Spleen (tissue), 13 donors: Measurements from ENCODE around the gene LAYN. TPM values are rescaled to one million over a fixed set of nuclear protein-coding genes. Genes with fewer than 3 reads are reported as not detected.

Experiments
- DNase-seq: peaks from one replicate; pipeline ENCODE4 v3.0.0-alpha.2; 2020
- H3K27ac ChIP-seq, 8 donors: fragments of 200-600 bp; sonication (generic) in 7 of 8; 1 replicate in 4 of 8; 2 replicates in 4 of 8; pipeline versions ENCODE4 v1.5.0 to v1.8.0; 2016 to 2021; ENCODE audit warnings: inconsistent platforms in 4 of 8, mild to moderate bottlenecking in 4 of 8, moderate library complexity in 1 of 8
- H3K27me3 ChIP-seq, 7 donors: fragments of 200-600 bp; sonication (generic) in 6 of 7; replicated peaks in 1 of 7; 1 replicate in 4 of 7; 2 replicates in 3 of 7; pipeline versions ENCODE4 v1.5.0 to v1.8.0; 2016 to 2021; ENCODE audit warnings: inconsistent platforms in 3 of 7, mild to moderate bottlenecking in 1 of 7
- H3K36me3 ChIP-seq, 6 donors: fragments of 200-600 bp; sonication (generic) in 5 of 6; 1 replicate in 4 of 6; 2 replicates in 2 of 6; pipeline versions ENCODE4 v1.5.0 to v1.8.0; 2016 to 2021; ENCODE audit warnings: inconsistent platforms in 2 of 6
- H3K4me1 ChIP-seq, 6 donors: fragments of 200-600 bp; sonication (generic) in 5 of 6; 1 replicate in 3 of 6; 2 replicates in 3 of 6; pipeline versions ENCODE4 v1.5.0 to v1.8.0; 2016 to 2021; ENCODE audit warnings: inconsistent platforms in 3 of 6
- H3K4me3 ChIP-seq, 8 donors: fragments of 200-600 bp; sonication (generic) in 7 of 8; 1 replicate in 4 of 8; 2 replicates in 4 of 8; pipeline versions ENCODE4 v1.5.0 to v1.8.0; 2016 to 2021; ENCODE audit warnings: inconsistent platforms in 4 of 8, mild to moderate bottlenecking in 4 of 8, moderate library complexity in 2 of 8
- H3K9me3 ChIP-seq, 8 donors: fragments of 200-600 bp; sonication (generic) in 7 of 8; 1 replicate in 4 of 8; 2 replicates in 4 of 8; pipeline versions ENCODE4 v1.5.0 to v1.8.0; 2016 to 2021; ENCODE audit warnings: inconsistent platforms in 4 of 8
- POLR2A ChIP-seq, 3 donors: fragments of 450-650 bp; IDR thresholded peaks; one replicate each; pipeline ENCODE4 v1.5.1; 2017; ENCODE audit warnings: antibody characterized with exemption in 3 of 3, mild to moderate bottlenecking in 1 of 3
- POLR2AphosphoS5 ChIP-seq, 3 donors: sonication (generic); formaldehyde crosslinking; IDR thresholded peaks; one replicate each; pipeline ENCODE4 v1.5.1; 2017; ENCODE audit warnings: antibody characterized with exemption in 3 of 3
- WGBS, 5 donors: extraction: QIAGEN DNeasy Blood & Tissue Kit in 3 of 5; methylation state at CpG; one replicate each; pipeline versions ENCODE4 v1.1.5 to v1.1.7; 2013 to 2018; 5-methylcytosine and 5-hydroxymethylcytosine counted together
- intact Hi-C: fragments of 100-400 bp; cut with DNase I; formaldehyde crosslinking; loops from one replicate; pipeline ENCODE4 v1.15.0; 2023; ENCODE audit warnings: low total_unique reads
- long read RNA-seq, 2 donors: transcript quantifications; one replicate each; lab custom pipeline, GENCODE V29; 2026
- polyA plus RNA-seq, 3 donors: library from polyadenylated mRNA; stranded (reverse); fragments of 200-250 nt; gene quantifications; one replicate each; pipeline ENCODE4 v1.2.1, GENCODE V29; 2013
- total RNA-seq, 7 donors: library from RNA; depleted of rRNA in 3 of 7; stranded (reverse); fragments of >200 nt in 3 of 7; fragmentation: NEBNext Ultra II Directional in 4 of 7; extraction: Animal tissue kit (Norgen Biotek cat#: 25700) in 4 of 7; gene quantifications; one replicate each; pipeline versions ENCODE4 v1.1.0 to v1.2.1, GENCODE V29; 2016 to 2021
- TF ChIP-seq, protein P1 (sequence below), 11 experiments: fragments of 200-600 bp in 7 of 11; fragments of 450-650 bp in 4 of 11; sonication (generic) in 4 of 11; IDR thresholded peaks in 8 of 11; conservative IDR thresholded peaks in 3 of 11; 1 replicate in 7 of 11; 2 replicates in 4 of 11; pipeline versions ENCODE4 v1.4.0 to v1.8.0; 2016 to 2021; ENCODE audit warnings: antibody characterized with exemption in 11 of 11, inconsistent platforms in 4 of 11, mild to moderate bottlenecking in 1 of 11
- donor health status: healthy with polysubstance abuse.
- donor health status: DM: no; HTN: no; CAD: no; lungs with moderate emphysema.
- donor health status: DM: no; HTN: no; CAD: no.
- donor health status: Bipolar disorder and iron deficiency.
- donor health status: healthy.
- donor health status: DM: no; HTN: no; CAD: no.
- donor health status: DM: yes; HTN: yes; CAD: no.

The LAYN gene
- total RNA-seq (10 to 100 TPM in 5 of 7 donors, 1 to 10 TPM in 2; 7.3 to 14.7 (median 12.9) TPM), polyA plus RNA-seq (1 to 10 TPM; 3.1 to 4.7 (median 4.3) TPM)
- long read RNA-seq, donor 1, partial matches to known transcripts, result 0 of 7 reads
- long read RNA-seq, donor 1, other reads (novel, unspliced or antisense), result 0 of 7 reads
- long read RNA-seq, donor 2, transcript LAYN-201 (7 exons, 2,066 nt), result major isoform, 5 of 8 reads
- long read RNA-seq, donor 2, partial matches to known transcripts, result 0 of 8 reads
- long read RNA-seq, donor 2, other reads (novel, unspliced or antisense), result 0 of 8 reads

DNA sequence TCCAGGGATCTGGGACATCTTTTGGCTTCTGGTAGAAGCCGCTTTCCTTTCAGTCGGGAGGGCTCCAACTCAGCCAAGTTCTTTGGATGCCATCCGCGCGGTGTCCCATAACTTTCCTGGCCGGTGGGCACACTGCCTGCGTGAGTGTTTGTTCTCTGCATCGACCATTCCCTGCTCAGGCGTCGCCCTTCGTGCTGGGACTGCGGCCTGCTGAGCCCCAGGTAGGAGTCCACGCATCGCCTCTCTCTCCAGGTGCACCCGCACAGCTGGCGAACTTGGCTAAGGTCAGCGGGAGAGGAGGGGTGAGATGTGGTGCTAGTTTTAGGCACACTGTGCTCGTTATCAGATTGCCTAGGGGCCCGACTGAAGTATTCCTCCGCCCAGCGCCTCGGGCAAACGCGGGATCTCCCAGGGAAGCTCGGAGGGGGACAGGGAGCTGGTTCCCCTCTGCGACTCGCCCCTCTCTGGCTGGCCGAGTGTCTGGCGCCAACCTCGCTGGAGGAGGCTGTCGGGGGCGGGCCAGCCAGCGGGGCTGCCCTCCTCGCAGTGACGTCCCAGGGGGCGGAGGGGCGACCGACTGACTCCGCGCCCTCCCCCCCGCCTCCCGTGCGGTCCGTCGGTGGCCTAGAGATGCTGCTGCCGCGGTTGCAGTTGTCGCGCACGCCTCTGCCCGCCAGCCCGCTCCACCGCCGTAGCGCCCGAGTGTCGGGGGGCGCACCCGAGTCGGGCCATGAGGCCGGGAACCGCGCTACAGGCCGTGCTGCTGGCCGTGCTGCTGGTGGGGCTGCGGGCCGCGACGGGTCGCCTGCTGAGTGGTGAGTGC, at the start of gene LAYN:
TSS of gene LAYN (plus strand) at position 607 of the 823 bp plus-strand sequence. CDS start at position 731, 124 bp downstream.
- Histone ChIP-seq H3K4me1 (peaks cover 0 to 39% (median 28%) of the 10 kb centered on the region in 6 donors), H3K9me3 (no peaks in the 10 kb centered on the region), H3K27me3 (peaks cover 0 to 60% (median 22%) of the 10 kb centered on the region in 7 donors), H3K36me3 (peaks cover 0 to 3% (median 0%) of the 10 kb centered on the region in 6 donors), H3K4me3 (peak within 1 kb of the TSS; percentile 31 to 79 (median 52)), H3K27ac (peak within 1 kb of the TSS; percentile 55 to 85 (median 79))
- 6 to 21% (median 9%) methylated on average over 29 to 70 of the region's 70 CpGs for WGBS, 5 donors
- DNase-seq, result peak; percentile 82
- TF ChIP-seq, protein P1, sequence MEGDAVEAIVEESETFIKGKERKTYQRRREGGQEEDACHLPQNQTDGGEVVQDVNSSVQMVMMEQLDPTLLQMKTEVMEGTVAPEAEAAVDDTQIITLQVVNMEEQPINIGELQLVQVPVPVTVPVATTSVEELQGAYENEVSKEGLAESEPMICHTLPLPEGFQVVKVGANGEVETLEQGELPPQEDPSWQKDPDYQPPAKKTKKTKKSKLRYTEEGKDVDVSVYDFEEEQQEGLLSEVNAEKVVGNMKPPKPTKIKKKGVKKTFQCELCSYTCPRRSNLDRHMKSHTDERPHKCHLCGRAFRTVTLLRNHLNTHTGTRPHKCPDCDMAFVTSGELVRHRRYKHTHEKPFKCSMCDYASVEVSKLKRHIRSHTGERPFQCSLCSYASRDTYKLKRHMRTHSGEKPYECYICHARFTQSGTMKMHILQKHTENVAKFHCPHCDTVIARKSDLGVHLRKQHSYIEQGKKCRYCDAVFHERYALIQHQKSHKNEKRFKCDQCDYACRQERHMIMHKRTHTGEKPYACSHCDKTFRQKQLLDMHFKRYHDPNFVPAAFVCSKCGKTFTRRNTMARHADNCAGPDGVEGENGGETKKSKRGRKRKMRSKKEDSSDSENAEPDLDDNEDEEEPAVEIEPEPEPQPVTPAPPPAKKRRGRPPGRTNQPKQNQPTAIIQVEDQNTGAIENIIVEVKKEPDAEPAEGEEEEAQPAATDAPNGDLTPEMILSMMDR (IDR thresholded peaks at IDR 0.05 in 8 of 11, conservative IDR thresholded peaks at IDR 0.05 in 3 of 11), result no peak
- TF ChIP-seq POLR2AphosphoS5 (IDR thresholded peaks at IDR 0.05), result peak; percentile 56 to 84 (median 78)
- intact Hi-C loops, result no loop called here

- no peaks in the 10 kb centered on the region for H3K36me3 ChIP-seq
- intact Hi-C loops, result no loop called here
- H3K27me3 ChIP-seq, result no peaks in the 10 kb centered on the region
- peaks cover 0 to 3% (median 0%) of the 10 kb centered on the region in 8 donors for H3K9me3 ChIP-seq
- DNase-seq, result no peak
- H3K4me1 ChIP-seq, result no peaks in the 10 kb centered on the region
- TF ChIP-seq POLR2A (IDR thresholded peaks at IDR 0.05), result no peak
- 80 to 96% (median 83%) methylated on average over 1 of the region's 1 CpG for WGBS, 5 donors
- H3K27ac ChIP-seq, result no peak overlapping the region
- no peak overlapping the region for H3K4me3 ChIP-seq
Observed at GRCh38 chr11:111494040-111494439, 46.5 kb upstream of the LAYN start.

- no peaks in the 10 kb centered on the region for H3K9me3 ChIP-seq
- intact Hi-C loops, result no loop called here
- TF ChIP-seq, protein P1 (IDR thresholded peaks at IDR 0.05 in 8 of 11, conservative IDR thresholded peaks at IDR 0.05 in 3 of 11), result no peak
- TF ChIP-seq POLR2AphosphoS5 (IDR thresholded peaks at IDR 0.05) (no peak), POLR2A (IDR thresholded peaks at IDR 0.05) (no peak)
- no peak overlapping the region for H3K4me3 ChIP-seq
- H3K36me3 ChIP-seq, result no peaks in the 10 kb centered on the region
- DNase-seq, result no peak
- H3K27me3 ChIP-seq, result no peaks in the 10 kb centered on the region
- no peak overlapping the region for H3K27ac ChIP-seq
- WGBS, 5 donors, result 75 to 96% (median 90%) methylated on average over 5 of the region's 5 CpGs
- no peaks in the 10 kb centered on the region for H3K4me1 ChIP-seq
Observed at GRCh38 chr11:111499483-111499882, 41.0 kb upstream of the LAYN start.

DNA sequence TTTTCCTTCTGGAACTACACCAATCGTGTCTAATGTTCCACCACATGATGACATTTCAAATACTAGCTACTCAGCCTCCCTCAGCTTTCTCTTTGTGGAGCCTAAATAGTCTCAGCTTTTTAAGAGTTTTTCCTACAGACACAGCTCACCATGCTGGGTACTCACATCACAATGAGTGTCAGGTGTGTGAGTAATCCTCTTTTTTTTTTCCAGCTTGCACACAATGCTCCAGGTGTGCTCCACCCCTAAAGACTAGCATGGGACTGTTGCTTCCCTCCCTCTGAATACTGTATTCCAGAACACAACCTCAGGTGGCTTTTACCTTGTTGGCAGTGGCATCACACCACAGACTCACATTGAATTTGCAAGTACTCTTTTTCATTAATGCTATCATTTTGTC, 40.0 kb upstream of the LAYN start:
- no peaks in the 10 kb centered on the region for H3K36me3 ChIP-seq
- no peak for DNase-seq
- no peaks in the 10 kb centered on the region for H3K9me3 ChIP-seq
- H3K4me1 ChIP-seq, result no peaks in the 10 kb centered on the region
- intact Hi-C loops, result no loop called here
- H3K27ac ChIP-seq, result no peak overlapping the region
- WGBS, 5 donors, result 67 to 89% (median 74%) methylated on average over 1 of the region's 1 CpG
- H3K27me3 ChIP-seq, result no peaks in the 10 kb centered on the region
- TF ChIP-seq POLR2AphosphoS5 (IDR thresholded peaks at IDR 0.05), result no peak
- TF ChIP-seq, protein P1 (IDR thresholded peaks at IDR 0.05 in 8 of 11, conservative IDR thresholded peaks at IDR 0.05 in 3 of 11), result no peak
- TF ChIP-seq POLR2A (IDR thresholded peaks at IDR 0.05), result no peak
- H3K4me3 ChIP-seq, result no peak overlapping the region
